Pancreas (tissue), 10 donors: ENCODE data around the gene HRH1. TPM values are rescaled to one million over a fixed set of nuclear protein-coding genes. Genes with fewer than 3 reads are reported as not detected.

Experiments
- ATAC-seq, 4 donors: fragments of 200-7000 bp; cut with Tn5 transposase; one replicate each; pipeline versions ENCODE4 v1.8.0 to v1.9.1; 2020; ENCODE audit warnings: mild to moderate bottlenecking in 4 of 4, moderate library complexity in 4 of 4
- DNase-seq, 6 donors: peaks; one replicate each; pipeline ENCODE4 v3.0.0-alpha.2; 2020
- FAIRE-seq: peaks from 2 replicates; lab custom pipeline; 2012; peaks lifted over from hg19 to GRCh38; lab: Jason Lieb, UNC
- H3K27ac ChIP-seq, 4 donors: fragments of 200-600 bp; sonication (generic); 1 replicate in 3 of 4; 2 replicates in 1 of 4; pipeline versions ENCODE4 v1.5.0 to v1.8.0; 2020
- H3K27me3 ChIP-seq, 4 donors: fragments of 200-600 bp; one replicate each; pipeline ENCODE4 v1.8.0; 2021
- H3K36me3 ChIP-seq, 3 donors: fragments of 200-600 bp; sonication (generic) in 1 of 3; one replicate each; pipeline versions ENCODE4 v1.5.0 to v1.8.0; 2020 to 2021
- H3K4me1 ChIP-seq, 3 donors: fragments of 200-600 bp; one replicate each; pipeline ENCODE4 v1.8.0; 2021
- H3K4me3 ChIP-seq, 4 donors: fragments of 200-600 bp; sonication (generic) in 2 of 4; one replicate each; pipeline versions ENCODE4 v1.5.0 to v1.8.0; 2020 to 2021
- H3K9me3 ChIP-seq, 4 donors: fragments of 200-600 bp; one replicate each; pipeline ENCODE4 v1.8.0; 2021
- WGBS, 2 donors: extraction: QIAGEN DNeasy Blood & Tissue Kit; methylation state at CpG; one replicate each; pipeline ENCODE4 v1.1.7; 2013; 5-methylcytosine and 5-hydroxymethylcytosine counted together
- intact Hi-C, 3 donors: fragments of 100-400 bp; cut with DNase I; formaldehyde crosslinking; loops; one replicate each; pipeline versions ENCODE4 v1.11.1 to v1.14.2; 2022
- polyA plus RNA-seq, 2 donors: library from polyadenylated mRNA; stranded (reverse); fragments of 200-250 nt; gene quantifications; one replicate each; pipeline ENCODE4 v1.2.3, GENCODE V29; 2013
- total RNA-seq, 6 donors: library from RNA; stranded (reverse); fragmentation: NEBNext Ultra II Directional in 4 of 6; extraction: Animal tissue kit (Norgen Biotek cat#: 25700) in 4 of 6; gene quantifications; one replicate each; pipeline versions ENCODE4 v1.2.1 to v1.2.4, GENCODE V29; 2021 to 2023
- TF ChIP-seq, protein P1 (sequence below), 4 donors: fragments of 200-600 bp; sonication (generic) in 3 of 4; IDR thresholded peaks; one replicate each; pipeline versions ENCODE4 v1.5.0 to v1.8.0; 2021; ENCODE audit warnings: antibody characterized with exemption in 4 of 4
- donor health status: healthy with polysubstance abuse.
- donor health status: DM: no; HTN: no; CAD: no; lungs with moderate emphysema.
- donor health status: DM: no; HTN: no; CAD: no.
- donor health status: control.
- donor health status: control.
- donor health status: Bipolar disorder and iron deficiency.
- donor health status: DM: yes; HTN: yes; CAD: no.
- donor health status: DM: no; HTN: no; CAD: no.
- donor health status: DM: no; HTN: no; CAD: no.
- donor health status: DM: yes; HTN: yes; CAD: no.

HRH1 gene
- total and polyA plus RNA-seq, 8 donors = 0.16 to 1.3 (median 0.25) TPM

- peaks cover 0 to 7% (median 0%) of the 10 kb centered on the region in 3 donors for H3K4me1 ChIP-seq
- no peak for ATAC-seq
- FAIRE-seq = no peak
- no peak overlapping the region for H3K27ac ChIP-seq
- H3K36me3 ChIP-seq = no peaks in the 10 kb centered on the region
- 49 to 73% methylated on average over 1 of the region's 1 CpG for WGBS, 2 donors
- DNase-seq = no peak
- TF ChIP-seq, protein P1, sequence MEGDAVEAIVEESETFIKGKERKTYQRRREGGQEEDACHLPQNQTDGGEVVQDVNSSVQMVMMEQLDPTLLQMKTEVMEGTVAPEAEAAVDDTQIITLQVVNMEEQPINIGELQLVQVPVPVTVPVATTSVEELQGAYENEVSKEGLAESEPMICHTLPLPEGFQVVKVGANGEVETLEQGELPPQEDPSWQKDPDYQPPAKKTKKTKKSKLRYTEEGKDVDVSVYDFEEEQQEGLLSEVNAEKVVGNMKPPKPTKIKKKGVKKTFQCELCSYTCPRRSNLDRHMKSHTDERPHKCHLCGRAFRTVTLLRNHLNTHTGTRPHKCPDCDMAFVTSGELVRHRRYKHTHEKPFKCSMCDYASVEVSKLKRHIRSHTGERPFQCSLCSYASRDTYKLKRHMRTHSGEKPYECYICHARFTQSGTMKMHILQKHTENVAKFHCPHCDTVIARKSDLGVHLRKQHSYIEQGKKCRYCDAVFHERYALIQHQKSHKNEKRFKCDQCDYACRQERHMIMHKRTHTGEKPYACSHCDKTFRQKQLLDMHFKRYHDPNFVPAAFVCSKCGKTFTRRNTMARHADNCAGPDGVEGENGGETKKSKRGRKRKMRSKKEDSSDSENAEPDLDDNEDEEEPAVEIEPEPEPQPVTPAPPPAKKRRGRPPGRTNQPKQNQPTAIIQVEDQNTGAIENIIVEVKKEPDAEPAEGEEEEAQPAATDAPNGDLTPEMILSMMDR (IDR thresholded peaks at IDR 0.05) = no peak
- no peaks in the 10 kb centered on the region for H3K9me3 ChIP-seq
- H3K4me3 ChIP-seq = no peak overlapping the region
- peaks cover 0 to 4% (median 0%) of the 10 kb centered on the region in 4 donors for H3K27me3 ChIP-seq
- intact Hi-C loops = no loop called here
Measured at GRCh38 chr3:11186318-11186692, 32.0 kb downstream of the HRH1 start.

- no peak for ATAC-seq
- no peak for FAIRE-seq
- intact Hi-C loops = no loop called here
- no peaks in the 10 kb centered on the region for H3K9me3 ChIP-seq
- peaks cover 0 to 4% (median 0%) of the 10 kb centered on the region in 4 donors for H3K27me3 ChIP-seq
- no peak overlapping the region for H3K27ac ChIP-seq
- H3K36me3 ChIP-seq = no peaks in the 10 kb centered on the region
- H3K4me3 ChIP-seq = no peak overlapping the region
- peaks cover 0 to 7% (median 0%) of the 10 kb centered on the region in 3 donors for H3K4me1 ChIP-seq
- TF ChIP-seq, protein P1 (IDR thresholded peaks at IDR 0.05) = no peak
- WGBS, 2 donors = 46 to 57% methylated on average over 2 of the region's 2 CpGs
- no peak for DNase-seq
Measured at GRCh38 chr3:11186771-11187191, 32.5 kb downstream of the HRH1 start.

DNA sequence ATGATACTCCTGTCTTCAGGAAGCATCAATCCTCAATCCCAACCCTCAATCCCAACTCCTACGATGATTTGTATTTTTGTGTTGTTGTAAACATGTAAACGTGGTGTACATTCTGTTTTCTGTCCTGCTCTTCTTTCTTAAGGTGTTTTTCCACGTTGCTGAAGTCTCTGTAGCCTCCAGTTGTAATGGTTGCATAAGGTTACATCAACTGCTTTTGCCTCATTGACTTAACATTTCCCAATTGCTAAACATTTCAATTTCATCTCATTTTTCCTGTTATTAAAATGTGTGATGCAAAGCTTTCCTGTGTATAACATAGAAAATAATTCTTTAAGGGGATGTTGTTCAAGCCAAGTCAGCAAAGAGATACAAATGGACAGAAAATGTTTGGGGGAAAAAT is 33.4 kb downstream of the HRH1 start:
- ATAC-seq (no peak), FAIRE-seq (no peak), DNase-seq (no peak)
- WGBS, 2 donors = 23 to 43% methylated on average over 3 of the region's 3 CpGs
- Histone ChIP-seq H3K4me3 (no peak overlapping the region), H3K27me3 (peaks cover 0 to 4% (median 0%) of the 10 kb centered on the region in 4 donors), H3K9me3 (no peaks in the 10 kb centered on the region), H3K4me1 (peaks cover 0 to 7% (median 0%) of the 10 kb centered on the region in 3 donors), H3K36me3 (no peaks in the 10 kb centered on the region), H3K27ac (no peak overlapping the region)
- TF ChIP-seq, protein P1 (IDR thresholded peaks at IDR 0.05) = no peak
- intact Hi-C loops = no loop called here

DNA sequence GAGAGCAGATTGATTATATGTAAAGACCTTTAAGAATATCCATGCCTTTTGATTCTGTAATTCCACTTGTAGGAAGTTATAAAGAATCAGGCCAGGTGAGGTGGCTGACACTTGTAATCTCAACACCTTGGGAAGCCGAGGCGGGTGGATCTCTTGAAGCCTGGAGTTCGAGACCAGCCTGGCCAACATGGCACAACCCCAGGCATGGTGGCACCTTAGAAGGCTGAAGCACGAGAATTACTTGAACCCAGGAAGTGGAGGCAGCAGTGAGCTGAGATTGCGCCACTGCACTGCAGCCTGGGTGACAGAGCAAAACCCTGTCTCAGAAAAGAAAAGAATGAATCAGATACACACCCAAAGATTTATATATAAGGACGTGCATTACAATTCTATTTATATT is 33.9 kb downstream of the HRH1 start:
- Histone ChIP-seq H3K27ac (no peak overlapping the region), H3K27me3 (peaks cover 0 to 4% (median 0%) of the 10 kb centered on the region in 4 donors), H3K9me3 (no peaks in the 10 kb centered on the region), H3K4me1 (peaks cover 0 to 7% (median 0%) of the 10 kb centered on the region in 3 donors), H3K4me3 (no peak overlapping the region), H3K36me3 (no peaks in the 10 kb centered on the region)
- DNase-seq (no peak), ATAC-seq (no peak), FAIRE-seq (no peak)
- WGBS, 2 donors = 51 to 60% methylated on average over 6 of the region's 6 CpGs
- TF ChIP-seq, protein P1 (IDR thresholded peaks at IDR 0.05) = no peak
- intact Hi-C loops = no loop called here

- Histone ChIP-seq H3K27ac (no peak overlapping the region), H3K4me3 (no peak overlapping the region)
- intact Hi-C loops = no loop called here
Measured at GRCh38 chr3:11195201-11195600, 40.9 kb downstream of the HRH1 start.

More at GRCh38 chr3:11195201-11195600, 40.9 kb downstream of the HRH1 start:
- no peaks in the 10 kb centered on the region for H3K36me3 ChIP-seq
- no peaks in the 10 kb centered on the region for H3K9me3 ChIP-seq
- no peaks in the 10 kb centered on the region for H3K4me1 ChIP-seq
- ATAC-seq = no peak
- WGBS, 2 donors = 35 to 51% methylated on average over 5 of the region's 5 CpGs
- TF ChIP-seq, protein P1 (IDR thresholded peaks at IDR 0.05) = no peak
- FAIRE-seq = no peak
- DNase-seq = no peak
- H3K27me3 ChIP-seq = no peaks in the 10 kb centered on the region
